ENCODE data around the gene BEGAIN.

Gene BEGAIN

DNA sequence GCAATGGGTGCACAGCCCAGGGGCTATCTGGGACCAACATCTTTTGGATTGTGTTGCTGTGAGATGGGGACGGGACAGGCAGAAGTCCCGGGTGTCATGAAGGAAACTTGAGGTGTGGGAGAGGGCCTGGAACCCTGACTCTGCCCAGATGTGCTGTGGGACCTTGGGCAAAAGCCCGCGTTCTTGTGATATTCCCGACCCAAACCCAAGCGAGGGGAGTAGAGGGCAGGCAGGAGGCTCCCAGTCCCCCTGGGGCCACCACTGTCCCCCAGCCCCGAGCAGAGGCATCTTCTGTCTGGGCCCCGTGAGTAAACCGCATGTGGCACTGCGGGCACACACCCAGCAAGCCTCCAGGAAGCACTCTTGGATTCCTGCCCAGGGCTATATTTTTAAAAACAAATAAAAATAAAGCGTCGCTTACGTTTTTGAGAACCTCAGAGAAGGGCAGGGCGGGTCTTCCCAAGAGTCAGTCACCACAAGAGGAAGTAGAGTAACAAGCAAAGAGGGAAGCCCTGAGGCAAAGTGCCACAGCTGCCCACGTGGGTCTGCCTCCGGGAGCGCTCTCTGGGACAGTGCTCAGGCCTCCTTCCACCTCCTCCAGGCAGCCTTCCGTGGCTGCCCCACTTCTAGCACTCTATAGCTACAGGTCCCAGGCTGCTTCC is 39.5 kb downstream of the BEGAIN start:
- DNase-seq = peak; percentile 51

DNA sequence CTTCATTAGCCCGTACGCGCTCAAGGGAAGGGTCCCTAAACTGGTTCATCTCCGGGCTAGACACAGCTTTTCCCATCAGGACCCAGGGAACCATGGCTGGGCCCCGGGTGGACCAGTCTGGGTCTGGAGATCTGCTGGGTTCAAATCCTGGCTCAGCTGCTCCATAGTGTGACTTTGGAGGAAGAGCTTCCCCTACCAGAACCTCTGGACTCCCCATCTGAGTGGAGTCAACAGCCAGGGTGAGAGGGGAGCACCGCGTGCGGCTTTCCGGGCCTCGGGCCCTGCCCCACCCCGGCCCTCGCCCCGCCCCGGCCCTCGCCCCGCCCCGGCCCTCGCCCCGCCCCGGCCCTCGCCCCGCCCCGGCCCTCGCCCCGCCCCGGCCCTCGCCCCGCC is 41.2 kb downstream of the BEGAIN start:
- no peak for DNase-seq

DNA sequence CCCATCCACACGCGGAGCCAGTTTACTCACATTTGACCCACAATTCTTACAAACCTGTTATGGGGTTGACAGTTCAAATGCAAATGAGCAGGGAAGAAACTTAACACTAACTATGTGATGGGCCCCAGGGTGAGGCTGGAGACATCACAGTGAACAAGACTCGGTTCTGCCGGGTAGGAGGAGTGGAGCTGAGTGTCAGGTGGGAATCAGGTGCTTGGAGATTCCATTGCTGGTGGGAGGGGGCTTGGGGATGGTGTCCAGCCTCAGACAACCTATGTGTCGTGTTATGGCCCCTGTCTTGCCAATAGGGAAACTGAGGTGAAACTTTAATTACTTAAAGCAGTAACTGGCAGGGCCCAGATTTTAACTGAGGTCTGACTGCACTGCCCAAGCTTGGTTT is 41.9 kb downstream of the BEGAIN start:
- no peak for DNase-seq

DNA sequence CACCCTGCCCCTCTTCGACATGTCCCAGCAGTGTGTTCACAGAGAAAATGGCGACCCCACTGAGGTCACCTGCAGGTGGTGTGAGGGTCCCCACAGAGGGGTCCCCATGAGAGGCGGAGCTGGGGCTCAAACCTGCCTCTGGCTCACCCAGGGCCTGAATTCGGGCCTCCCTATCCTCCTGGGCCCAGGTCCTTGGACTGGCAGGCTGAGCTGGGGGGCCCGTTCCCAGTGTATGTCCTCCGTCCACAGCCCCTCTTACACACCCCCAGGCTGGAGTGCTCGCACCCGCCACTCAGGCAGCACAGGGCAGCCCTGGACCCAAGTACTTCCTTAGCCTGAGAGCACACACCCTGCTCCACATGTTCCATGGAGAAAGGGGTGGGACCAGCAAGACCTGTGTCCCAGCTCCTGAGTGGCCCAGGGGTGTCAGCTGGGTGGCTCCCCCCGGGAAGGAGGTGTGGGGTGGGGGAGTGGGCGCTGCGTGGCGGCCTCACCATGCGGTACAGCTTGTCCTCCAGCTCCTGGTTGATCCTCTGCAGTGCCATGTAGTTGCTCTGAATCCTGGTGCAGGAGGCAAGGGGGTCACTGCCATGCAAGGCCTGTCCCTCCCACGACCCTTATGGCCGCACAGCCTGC is 42.6 kb downstream of the BEGAIN start:
- no peak for DNase-seq

DNA sequence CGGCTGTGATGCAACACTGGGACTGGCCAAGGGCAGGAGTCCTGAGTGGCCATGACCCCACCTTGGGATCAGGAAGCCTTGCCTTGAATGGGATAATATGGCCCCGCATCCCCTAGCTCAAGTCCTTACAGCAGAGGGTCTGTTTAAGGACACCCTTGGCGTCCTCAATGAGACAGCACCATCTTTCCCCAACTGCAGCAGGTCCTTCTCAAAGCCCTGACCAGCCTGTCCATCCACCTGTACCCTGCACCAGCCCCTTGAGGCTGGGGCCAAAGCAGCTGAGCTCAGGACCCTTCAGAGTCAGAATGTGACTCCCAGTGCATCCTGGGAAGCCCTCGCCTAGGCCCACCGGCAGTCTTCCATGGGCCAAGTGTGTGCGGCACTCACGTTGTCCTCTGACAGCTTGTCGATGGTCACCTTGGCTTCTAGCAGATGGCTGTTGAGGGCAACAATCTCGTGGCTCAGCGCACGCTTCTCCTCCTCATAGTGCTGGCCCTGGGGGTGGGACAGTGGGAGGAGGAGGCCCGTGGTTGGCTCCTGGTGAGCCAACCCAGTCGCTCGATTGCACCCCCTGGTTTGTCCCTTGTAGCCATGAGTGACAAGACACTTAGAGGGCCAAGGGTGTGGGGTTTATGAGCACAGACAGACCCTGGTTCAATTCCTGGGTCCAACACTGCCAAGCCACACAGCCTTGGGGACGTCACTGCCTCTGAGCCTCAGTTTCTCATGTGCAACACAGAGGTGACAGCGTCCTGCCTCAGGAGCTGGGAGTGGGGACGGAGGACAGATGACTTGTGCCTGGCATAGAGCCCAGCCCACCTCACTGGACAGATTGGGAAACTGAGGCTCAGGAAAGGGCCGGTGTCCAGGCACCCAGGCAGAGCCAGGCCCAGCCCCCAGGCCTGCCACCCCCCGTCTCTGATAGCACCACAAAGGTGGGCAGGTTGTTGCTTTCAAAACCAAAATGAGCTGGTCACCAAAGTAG is 43.5 kb downstream of the BEGAIN start:
- no peak for DNase-seq

DNA sequence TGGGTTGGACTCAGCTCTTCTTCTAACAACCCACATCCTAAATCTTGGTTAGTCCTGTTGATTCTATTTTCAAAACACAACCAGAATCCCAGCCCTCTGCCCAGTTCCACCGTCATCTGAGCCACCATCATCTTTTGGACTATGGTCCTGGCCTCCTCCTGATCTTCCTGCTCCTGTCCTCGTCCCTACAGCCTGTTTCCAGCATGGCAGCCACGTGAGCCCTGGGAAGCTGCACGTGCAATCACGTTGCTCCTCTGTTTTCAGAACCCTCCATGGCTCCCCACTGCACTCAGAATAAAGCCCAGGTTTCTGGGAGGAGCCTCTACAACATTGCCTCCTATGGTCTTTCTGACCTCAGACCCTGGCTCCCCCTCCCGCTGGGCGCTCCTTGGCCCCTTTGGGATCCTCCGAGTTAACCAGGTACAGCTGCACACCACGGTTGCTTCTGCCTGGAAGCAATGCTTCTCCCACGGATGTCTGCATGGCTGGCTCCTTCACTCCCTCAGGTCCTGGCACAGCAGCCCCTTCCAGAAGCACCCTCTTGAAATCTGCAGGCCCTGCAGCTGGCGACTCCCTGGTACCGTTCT is 44.5 kb downstream of the BEGAIN start:
- no peak for DNase-seq

DNA sequence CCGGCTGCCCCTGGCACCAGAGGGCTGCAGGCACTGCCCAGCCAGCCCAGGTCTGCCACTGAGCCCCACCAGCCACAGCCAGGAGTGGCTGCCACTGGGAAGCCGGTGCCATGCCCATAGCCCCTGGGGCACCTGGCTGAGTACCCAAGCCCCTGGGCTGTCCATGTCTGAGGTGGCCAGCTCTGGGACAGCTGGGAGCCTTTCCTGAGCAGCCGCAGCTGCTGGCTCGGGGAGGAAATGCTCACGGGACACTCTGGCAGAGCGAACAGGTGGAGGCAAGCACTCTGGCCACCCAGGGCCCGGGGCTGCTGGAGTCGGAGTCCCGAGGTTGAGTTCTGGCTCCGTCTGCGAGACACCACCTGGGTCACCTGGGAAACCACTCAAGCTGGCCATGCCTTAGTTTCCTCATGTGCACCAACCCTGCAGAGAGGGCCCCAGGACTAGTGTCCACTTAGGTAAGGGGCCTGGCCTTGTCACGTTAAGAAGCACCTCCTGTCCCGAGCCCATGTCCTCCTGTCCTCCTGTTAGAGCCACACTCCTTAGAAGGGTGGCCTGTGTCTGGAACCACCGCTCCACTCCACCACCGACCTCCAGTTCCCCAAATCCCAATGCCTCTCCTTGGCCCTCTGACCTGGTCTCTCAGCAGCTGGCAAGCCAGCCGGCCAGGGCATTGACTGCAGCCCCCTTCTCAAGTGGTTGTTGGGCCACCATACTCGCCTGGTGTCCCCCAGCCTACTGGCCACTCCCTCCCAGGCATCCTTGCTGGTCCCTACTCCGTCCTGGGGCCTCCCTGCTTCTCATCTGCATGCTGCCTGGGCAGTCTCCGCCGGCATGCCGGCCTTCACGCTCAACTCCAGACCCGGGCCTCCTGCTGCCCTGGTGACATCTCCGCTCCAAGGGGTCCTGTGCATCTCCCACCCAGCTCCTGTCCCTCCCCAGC is 45.3 kb downstream of the BEGAIN start:
- no peak for DNase-seq

DNA sequence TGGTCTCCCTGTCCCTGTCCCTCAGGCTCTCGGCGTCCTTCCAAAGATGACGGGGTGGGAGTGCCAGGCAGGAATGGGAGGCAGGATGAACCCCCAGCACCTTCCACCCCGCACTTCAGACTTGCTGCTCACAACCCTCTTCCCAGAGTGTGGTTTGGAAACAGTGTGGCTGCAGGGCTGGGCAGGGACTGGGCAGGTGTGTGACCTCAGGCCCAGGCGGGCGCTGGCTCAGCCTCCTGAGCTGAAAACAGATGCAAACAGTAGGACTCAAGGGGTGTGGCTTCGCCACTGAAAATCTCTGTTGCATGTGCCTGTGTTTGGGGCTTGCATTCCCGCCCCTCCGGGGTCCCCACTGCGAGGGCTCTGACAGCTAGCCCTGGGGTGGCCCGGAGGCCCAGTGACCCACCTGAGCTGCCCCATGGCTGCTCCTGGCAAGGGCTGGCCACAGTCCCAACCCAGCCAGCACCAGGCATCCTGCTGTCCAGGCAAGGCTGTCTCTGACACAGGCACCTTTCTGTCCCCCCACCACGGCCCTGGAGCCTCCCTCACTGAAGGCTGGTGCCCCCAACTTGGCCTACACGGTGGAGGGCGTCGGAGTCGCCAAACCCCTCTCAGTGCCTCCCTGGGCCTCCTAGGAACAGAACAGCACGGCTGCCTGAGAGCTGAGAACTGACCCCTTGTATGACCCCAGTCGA is 46.1 kb downstream of the BEGAIN start:
- DNase-seq = no peak

DNA sequence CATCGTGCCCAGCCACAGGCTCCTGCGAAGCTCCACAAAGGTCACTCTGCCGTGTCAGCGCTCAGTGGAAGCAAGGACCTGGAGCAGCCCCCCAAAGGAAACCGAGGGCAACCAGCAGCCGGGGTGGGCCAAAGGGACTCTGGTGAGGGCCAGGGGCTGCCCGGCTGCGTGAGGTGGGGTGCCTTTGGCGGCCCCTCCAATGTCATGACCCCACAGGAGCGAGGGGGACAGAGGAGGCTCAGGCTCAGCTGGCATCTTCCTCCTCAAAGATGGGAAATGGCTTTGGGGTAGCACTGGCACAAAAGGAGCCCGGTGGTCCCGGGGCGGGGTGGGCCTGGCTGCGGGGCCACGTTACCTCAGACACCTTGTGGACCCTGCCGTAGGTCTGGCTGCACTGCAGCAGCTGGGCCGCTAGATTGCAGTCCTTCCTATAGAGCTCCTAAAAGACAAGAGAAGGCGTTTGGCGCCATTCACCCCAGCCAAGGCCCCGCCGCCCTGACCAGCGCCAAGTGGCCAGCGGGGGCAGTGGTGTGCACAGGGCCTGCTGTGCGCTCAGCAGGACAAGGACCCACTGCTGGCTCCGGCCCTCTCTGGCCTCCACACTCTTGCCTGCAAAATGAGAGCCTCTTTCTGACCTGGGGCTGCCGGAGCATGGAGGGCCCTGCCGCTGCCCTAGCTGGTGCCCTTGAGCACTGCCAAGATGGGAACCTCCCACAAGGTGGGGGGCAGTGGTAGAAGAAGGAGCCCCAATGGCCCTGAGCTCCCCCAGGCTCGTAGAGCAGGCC is 46.9 kb downstream of the BEGAIN start:
- DNase-seq = no peak

DNA sequence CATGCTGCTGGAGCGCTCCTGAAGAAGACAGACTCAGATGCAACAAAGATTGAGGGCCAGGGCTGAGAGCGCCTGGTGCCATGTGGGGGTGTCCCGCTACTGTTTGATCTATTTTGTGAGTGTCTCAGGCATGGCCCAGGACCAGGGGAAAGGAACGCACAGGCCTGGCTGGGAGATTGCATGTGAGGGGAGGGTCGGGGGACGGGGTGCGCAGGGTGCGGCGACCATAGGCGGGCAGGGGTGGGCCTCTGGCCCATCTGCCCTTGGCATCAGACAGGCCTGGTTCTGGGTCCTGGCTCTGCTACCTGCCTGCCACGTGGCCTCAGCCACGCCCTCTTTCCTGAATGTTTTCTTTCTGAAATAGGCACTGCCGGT is 47.5 kb downstream of the BEGAIN start:
- DNase-seq = no peak

DNA sequence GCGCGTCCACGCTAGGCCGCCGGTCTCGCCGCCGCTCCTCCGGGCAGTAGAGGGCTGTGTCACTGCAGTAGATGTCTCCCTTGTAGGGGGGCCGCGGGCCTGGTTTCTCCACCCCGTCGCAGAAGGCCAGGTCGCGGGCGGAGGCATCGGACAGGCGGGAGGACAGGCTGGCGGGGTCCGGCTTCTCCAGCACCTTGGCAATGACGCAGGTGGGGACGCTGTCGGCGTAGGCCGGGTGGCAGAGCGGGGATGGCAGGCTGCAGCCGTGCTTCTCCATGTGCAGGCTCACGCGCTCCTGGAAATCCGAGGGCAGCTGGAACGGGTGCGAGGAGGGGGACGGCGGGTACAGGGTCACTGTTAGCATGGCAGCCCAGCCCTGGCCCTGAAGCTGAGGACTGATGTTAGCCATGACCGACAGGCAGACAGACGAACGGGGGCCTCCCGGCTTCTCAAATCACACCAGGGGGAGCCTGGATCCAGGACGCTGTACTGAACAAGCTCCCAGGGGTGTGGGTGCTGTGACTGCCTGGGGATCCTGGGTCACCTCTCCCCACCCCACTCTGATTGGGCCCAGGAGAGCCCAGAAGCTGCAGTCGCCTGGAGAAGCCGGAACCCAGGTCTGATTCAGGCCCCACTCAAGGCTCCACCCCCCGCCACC is 48.1 kb downstream of the BEGAIN start:
- DNase-seq = no peak

DNA sequence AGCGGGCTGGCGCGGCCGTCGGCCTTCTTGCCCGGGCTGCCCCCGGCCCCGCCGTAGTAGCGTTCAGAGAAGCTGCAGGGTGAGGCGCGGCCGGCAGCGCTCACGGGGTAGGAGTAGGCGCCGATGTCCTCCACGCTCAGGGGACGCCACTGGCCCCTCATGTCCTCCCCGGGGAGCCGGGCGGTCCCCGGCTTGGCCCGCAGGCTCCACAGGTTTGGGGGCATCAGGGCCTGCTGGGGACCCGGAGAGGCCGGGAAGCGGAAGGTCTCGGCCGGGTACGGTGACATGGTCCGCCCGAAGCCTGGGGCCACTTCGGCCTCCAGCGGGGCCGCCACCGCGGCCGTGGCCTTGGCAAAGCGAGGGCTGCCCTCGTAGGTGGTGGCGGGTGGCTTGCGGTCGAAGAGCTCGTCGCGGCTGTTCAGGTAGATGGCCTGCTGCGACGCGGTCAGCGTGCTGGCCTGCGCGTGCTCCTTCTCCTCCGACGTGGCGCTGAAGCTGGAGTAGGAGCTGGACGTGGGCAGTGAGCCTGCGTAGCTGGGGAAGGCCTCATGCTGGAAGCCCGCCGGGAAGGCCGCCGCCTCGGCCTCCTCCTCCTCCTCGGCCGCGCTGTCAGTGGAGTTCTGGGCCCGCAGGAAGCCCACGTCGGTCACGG is 48.7 kb downstream of the BEGAIN start:
- no peak for DNase-seq

DNA sequence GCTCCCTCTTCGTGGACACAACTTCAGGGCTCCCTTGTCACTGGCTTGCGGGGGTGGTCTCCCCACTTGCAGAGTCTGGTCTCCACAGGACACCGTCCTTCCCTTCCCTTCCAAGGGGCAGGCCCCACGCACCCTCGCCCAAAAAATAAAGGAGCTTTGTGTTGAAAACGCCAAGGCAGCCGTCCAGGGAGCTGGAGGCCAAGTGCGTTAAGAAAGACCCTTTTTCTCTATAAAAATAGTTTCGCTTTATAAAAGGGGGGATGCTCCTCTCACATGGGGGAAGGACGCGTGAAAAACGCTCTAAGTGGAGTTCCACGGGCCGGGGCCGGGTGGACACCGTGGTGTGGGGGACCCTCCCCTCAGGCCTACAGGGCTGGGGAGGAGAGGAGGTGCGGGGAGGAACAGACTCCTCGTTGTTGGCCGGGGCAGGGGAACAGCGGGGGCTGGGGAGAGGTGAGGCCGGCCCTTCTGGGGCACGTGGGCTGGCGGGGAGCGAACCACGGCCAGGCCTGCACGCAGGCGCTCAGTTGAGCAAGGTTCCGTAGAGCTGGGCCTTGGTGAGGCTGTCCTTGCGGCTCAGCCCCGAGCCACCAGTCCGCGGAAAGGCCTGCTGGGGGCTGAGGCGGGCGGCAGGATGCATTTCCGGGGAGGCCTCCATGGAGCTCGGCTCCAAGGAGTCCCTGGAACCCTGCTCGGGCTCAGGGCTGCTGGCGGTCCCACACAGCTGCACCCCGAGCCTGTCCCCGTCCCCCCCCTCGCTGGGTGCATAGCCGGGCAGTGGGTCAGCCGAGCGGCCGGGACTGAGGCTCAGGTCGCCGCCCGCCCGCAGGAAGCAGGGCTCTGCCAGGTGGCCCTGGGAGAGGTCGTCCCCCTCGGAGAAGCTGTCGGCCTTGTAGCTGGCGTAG is 49.5 kb downstream of the BEGAIN start:
- DNase-seq = no peak

DNA sequence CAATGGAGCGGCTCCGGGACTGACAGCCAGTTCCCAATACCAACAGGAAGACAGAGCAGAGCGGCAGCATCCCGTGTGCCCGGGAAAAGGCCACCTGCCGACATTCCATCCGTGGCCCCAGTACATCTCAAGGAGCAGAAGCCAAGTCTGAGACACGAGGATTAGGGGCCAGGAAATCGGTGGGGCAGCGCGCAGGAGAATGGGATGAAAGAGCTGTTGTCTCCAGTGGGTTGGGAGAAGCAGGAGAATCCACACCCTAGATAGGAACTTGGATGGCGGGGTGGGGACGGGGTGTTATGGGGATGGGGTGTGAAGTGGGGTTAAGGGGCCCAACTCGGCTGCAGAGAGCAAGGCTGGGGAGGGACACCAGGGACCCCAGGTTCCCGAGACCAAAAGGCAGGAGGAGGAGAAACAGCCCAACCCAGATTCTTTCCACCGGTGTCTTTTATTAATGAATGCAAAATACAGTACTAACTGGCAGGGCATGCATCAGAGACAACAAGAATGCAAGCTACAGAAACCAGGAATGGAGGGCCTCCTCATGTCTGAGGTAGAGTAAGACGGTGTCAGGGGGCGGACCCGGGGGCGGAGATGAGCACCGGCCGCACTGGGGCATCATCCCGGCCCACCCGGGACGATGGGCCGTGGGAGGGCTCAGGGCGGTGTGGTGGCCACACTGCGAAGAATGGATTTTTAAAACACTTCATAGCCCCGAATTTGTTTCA is 50.3 kb downstream of the BEGAIN start:
- no peak for DNase-seq

DNA sequence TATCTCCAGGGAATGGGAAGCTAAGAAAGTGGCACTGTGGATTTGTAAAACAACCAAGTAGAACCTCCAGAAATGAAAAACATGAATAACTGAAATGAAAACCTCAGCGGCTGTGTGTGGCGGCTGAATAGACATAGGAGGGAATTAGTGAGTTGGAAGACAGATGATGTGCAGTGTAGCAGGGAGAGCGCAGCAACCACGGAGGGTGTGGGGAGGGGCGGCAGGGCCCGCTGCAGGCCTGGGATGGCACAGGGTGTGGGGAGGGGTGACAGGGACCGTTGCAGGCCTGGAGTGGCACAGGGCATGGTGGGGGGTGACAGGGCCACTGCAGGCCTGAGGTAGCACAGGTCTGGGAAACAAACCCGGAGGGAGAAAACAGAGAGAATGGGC is 51.1 kb downstream of the BEGAIN start:
- DNase-seq = no peak

DNA sequence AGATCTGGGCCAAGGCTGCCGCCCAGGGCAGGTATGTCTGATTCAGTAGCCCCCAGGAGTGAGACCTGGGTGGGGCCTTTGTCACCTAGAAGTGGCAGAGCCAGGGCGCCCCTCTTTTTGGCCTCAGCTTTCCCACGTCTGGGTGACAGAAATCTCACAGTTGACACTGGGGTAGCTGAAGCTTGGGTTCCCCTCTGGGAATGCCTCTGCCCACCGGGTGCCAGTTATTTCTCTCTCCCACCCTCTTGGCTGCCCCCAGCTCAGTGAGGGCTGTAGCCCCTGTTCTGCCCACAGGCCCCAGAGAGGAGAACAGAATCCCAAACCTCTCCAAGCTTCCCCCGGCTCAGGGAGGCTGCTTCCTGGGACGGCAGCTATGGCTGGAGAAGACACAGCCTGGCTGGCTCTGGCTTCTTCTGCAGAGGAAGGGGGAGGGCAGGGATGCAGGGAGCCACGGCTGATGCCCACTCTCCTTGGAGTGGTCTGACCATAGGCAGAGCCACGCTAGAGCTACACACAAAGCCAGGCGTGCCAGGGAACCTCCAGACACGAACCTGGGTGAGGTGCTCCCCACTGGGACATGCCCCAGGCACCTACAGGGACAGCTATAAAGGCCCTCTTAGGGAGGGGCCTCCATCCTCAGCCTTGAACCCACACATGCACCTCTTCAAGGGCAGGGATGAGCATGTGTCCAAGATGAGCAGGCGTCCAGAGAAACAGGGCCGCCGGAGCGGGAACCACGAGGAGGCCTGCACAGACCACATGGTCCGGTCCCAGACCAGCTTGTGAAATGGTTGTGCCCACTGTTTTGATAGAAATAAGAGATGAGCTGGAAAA is 51.7 kb downstream of the BEGAIN start:
- DNase-seq = no peak
